GM21619 (cell line): ENCODE results near the gene SETMAR.
"Not testable (repeated sequence)": the region's sequence is repeated elsewhere in the genome, so short reads cannot be mapped to it uniquely, and the experiment has no call there.

Source experiments
- ATAC-seq: cut with Tn5 transposase; IDR thresholded peaks from one replicate; pipeline ENCODE4 v1.9.1; 2021; ENCODE audit not compliant: unreplicated experiment

Gene SETMAR

GRCh38 chr3:4303187-4304123 is at the start of gene SETMAR:
TSS of gene SETMAR (plus strand) at chr3:4303369. CDS start at chr3:4303371, 2 bp downstream.
- ATAC-seq, result peak; percentile 97

DNA sequence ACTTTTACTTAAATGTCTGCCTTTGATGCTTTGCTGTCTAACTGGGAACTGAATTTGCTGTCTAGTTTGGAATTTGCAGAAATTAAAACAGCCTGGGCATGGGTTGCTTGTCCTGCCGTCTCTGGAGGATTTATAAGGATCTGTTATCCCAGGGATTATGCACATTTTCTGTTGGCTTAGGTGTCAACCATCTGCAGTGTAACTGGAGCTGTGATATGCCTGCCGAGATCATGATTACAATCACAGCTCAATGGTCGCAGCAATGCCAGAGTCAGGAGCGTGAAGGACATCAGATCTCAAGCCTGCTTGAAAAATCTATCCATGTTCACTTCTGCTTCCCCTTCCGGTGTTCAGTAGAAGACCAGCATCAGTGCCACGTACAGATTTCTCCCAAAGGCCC is 41.8 kb upstream of the SETMAR start:
- no peak for ATAC-seq

DNA sequence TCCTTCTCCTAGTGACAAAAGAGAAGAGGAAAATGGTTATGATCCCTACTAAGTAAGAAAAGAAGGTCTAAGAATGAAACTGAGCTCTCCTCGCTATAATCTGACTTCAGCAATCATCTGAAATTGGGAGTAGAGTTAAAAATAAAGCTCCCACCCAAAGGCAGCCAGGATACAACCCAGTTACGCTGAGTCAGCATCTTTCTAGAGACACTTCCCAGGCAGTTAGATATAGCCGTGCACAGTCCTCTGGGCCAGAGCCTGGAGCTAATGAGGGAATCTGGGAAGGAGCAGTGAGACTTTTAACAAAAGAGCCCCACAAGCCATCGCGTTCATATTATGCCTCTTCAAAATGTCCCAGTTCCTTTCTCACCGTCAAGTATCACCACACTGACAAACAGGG is 39.1 kb upstream of the SETMAR start:
- ATAC-seq, result no peak

- ATAC-seq, result peak; percentile 82
Measured at GRCh38 chr3:4270720-4271119, 32.4 kb upstream of the SETMAR start.

DNA sequence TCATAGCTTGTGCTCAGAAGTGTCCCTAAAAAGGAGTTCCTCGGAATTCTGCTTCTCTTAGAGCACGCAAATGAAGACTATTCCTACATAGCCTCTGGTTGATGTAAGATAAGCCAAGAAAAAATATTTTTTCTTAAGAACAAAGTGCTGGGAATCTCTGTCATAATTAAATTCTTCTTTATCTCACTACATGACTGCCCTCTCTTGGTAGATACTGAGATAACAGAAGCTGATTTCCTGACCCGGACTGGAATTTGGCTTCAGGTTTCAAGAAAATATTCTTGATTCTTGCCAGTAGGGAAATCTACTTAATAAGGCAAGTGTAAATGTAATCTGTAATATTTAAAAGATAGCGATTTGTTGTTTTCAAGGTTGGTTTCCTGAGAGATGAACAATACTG is 31.3 kb upstream of the SETMAR start:
- no peak for ATAC-seq

DNA sequence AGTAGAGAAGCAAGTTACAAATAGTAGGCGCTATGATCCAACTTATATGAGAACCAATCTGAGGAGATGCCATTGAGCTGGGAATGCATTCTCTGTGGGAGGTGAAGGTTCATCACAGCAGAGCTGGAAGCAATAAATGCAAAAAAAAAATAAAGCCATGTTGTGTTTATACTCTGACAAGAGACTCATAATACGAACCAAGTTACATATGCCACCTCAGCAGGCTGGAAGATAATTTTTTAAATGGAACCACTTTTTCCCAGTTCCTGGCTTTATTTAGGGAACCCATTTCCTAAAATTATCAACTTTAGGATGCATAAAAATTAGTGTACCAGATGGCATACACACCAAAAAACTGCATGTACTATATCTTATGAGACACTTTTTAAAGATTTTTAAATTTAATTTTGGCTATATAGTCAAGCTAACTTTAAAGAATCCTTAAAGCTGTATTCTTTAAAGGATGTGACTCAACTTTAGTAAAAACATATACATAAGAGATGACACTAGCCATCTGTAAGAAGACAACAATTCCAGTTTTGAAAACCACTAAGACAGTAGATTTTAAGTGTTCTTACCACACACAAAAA is 23.6 kb upstream of the SETMAR start:
- no peak for ATAC-seq

DNA sequence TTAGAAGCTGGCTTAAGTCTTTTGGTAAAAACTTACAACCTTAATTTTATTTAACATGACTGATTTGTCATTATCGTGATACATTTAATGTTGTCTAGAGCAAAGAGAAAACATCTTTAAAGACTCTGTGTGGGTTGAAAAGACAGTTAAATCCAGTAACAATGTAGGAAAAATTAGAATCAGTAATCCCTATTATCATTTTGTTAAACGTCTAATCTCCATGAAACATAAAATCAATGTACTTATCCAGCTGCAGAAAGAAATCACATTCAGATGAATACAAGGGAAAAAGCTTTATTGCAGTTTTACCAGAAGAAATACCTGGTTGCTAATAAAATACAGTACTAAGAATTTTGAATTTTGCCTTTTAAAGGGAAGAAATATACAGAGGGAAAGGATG is 21.2 kb upstream of the SETMAR start:
- ATAC-seq, result no peak

DNA sequence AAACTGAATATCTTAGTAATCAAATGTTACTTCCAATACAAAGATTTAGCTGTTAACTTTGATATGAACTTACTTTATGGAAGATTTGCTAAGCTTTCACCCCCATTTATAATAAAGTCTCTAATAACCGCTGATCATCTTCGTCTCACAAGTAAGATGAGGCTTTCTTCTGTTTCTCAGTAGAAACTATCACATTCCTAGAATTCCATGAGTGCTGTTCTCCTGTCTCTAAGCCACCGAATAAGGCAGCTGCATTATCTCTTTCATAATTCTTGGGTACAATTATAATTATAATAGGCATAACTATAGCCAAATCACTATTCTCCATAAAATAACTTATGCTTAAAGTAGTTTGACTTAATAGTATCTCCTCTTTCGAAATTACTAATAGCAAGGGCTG is 18.3 kb upstream of the SETMAR start:
- ATAC-seq, result no peak

- ATAC-seq, result no peak
Measured at GRCh38 chr3:4289044-4289443, 14.1 kb upstream of the SETMAR start.

DNA sequence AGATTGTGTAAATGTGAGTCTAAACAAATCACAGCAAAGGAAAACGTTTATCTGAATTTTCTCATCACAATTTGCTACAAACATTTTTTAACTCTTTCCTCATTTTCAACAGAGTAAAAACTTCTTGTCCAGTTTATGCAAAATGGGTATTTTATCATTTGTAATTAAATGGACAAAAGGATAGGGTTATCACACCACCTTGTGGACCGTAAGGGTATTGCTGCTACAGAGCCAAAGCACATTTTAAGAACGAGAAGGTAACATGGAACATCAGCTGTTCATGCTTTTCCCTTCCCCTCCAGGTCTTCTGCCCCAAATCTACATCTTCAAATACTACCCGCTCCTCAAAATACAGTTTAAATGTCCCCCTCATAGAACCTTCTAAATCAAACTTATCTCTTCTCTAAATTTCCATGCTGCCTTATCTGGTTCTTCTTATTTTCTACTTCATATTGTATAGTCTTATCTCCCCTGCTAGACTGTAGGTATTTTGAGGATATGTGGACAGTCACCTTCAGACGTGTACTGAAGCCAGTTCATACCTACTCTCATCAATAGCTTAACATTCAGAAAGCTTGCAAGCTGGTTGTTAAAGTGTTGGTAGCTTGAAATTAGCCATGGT is 12.8 kb upstream of the SETMAR start:
- peak; percentile 83 for ATAC-seq

DNA sequence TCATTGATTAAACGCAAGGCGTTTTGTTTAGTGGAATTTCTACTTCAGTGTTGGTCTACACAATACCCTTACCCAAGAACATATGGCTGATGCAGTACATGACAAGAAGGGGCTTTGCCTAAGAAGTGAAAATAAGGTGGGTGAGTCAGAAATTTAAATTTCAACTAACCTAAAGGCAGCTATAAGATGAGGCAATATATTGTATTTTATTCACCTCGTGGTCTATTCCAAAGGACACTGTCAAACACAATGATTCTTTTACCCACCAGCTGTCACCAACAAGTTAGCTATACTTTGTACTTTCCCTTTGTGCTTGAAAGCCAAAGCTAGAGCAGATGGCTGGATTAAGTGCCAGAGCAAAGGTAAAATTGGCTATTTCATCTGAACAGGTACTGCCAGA is 10.9 kb upstream of the SETMAR start:
- no peak for ATAC-seq

- no peak for ATAC-seq
Measured at GRCh38 chr3:4294616-4295327, 8.4 kb upstream of the SETMAR start.

DNA sequence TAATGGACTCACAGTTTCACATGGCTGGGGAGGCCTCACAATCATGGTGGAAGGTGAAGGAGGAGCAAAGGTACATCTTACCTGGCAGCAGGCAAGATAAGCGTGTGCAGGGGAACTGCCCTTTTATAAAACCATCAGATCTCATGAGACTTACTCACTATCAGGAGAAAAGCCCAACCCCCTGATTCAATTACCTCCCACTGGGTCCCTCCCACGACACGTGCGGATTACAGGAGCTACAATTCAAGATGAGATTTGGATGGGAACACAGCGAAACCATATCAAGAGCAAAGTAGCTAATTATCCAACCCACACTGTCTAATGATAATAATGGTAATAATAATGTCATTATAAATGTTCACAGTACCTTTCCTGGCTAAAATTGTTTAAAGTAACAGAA is 6.7 kb upstream of the SETMAR start:
- ATAC-seq, result not testable (repeated sequence)

DNA sequence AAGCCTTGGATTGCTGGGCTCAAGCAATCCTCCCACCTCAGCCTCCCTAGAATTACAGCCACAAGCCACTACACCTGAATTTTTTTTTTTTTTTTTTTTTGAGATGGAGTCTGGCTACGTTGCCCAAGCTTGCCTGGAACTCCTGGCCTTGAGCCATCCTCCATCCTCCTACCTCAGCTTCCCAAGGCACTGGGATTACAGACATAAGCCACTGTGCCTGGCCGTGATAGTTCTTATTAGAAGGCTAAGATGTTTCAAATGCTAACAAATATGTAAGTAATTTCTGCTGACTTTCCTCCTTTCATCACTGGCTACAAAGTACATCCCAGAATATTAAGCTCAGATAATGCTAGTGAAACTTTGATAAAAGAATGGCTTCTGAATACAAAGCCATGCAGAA is 5.7 kb upstream of the SETMAR start:
- ATAC-seq, result no peak

DNA sequence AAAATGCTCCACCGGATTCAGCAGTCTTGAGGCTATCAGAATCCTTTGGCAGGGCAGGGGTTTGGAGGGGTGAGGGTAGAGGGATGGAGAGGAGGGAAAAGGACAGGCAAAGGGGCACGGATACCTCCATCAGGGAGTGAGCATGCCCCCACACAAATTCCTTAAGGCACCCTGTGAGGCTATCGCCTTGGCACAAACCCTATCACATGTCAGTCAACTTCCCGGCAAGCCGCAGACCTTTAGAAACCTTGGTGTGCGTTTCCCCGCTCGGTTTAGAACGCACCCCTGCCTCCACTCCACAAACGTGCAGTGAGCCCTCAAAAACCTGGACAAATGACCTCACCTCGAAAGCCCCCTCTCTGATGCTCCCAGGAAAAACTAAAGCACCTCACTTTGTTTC is 422 bp upstream of the SETMAR start:
- ATAC-seq, result no peak

DNA sequence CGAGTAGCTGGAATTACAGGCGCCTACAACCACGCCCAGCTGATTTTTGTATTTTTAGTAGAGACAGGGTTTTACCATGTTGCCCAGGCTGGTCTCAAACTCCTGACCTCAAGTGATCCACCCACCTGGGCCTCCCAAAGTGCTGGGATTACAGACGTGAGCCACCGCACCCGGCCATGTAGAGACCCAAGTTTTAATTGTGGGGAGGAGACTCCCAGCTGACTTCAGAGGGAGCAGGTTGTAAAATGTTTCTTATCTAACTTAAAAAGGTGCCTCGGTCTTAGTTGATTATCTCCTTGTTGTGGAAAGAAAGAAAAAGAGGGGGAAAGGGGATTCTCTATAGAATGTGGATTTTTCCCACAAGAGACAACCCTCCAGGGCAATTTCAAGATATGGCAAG is 2.0 kb downstream of the SETMAR start:
- ATAC-seq, result not testable (repeated sequence)

GRCh38 chr3:4306091-4306490 is 2.9 kb downstream of the SETMAR start:
- ATAC-seq, result no peak

GRCh38 chr3:4306860-4307259 is 3.7 kb downstream of the SETMAR start:
- ATAC-seq, result no peak

DNA sequence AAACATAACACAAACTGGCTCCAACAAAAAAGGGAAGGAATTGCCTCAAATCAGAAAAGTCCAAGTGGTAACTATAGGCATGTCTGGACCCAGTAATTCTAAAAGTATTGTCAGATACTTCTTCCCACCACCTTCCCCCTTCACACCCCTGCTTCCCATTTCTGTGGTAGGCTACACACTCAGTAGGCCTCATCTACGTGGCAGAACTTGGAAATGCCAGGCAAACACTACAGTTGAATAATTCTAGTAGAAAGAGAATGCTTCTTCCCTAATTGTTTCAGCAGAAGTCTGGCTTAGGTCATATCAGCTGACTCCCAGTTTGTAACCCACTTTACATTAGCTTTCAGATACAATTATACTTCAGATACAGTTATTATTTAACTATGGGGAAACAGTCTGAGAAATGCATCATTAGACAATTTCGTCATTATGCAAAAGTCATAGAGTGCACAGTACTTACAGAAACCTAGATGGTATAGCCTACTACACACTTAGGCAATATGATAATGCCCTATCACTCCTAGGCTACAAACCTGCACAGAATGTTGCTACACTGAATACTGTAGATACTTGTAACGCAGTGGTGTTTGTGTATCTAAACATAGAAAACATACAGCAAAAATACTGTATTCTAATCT is 6.4 kb downstream of the SETMAR start:
- no peak for ATAC-seq

DNA sequence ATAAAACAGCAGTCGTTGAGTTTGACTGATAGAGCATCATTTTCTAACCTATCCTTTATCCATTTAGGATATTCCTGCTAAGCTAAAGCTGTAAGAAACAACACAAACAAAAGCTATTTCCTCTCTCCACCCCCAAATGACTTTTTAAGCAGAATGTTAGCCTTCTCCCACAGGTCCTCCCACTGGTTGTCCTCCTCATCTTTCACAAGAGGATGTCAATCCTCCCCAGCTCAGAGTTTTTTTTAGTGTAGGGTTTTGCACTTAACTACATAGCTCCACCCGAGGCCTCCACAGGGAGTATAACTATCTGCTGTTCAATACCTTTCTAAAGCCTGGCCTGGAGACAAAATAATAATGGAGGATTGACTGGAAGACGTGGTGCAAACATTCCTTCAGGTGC is 7.8 kb downstream of the SETMAR start:
- no peak for ATAC-seq

DNA sequence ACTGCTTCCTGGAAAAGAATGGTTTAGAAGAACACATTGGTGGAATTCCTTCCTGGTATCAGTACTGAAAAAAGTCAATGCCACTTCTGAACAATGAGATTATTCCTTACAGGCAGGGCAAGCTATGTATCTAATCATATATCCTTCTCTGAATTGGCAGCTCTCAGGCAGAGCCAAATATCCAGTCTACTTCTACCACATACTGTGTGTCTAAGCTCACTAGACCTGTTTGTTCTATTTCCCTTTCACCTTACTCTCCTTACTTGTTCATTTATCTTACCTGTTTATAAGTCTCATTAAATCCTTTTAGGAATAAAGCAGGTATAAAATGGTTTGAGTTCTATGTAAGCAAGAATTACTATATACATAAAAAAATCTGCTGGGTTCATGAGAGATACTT is 8.3 kb downstream of the SETMAR start:
- no peak for ATAC-seq
